Measurements from ENCODE around the gene GYS2. TPM values are rescaled to one million over a fixed set of nuclear protein-coding genes. Genes with fewer than 3 reads are reported as not detected.

GYS2 gene
- total RNA-seq, 2 experiments from 2014 or later = 0.22 TPM; not detected in 1

DNA sequence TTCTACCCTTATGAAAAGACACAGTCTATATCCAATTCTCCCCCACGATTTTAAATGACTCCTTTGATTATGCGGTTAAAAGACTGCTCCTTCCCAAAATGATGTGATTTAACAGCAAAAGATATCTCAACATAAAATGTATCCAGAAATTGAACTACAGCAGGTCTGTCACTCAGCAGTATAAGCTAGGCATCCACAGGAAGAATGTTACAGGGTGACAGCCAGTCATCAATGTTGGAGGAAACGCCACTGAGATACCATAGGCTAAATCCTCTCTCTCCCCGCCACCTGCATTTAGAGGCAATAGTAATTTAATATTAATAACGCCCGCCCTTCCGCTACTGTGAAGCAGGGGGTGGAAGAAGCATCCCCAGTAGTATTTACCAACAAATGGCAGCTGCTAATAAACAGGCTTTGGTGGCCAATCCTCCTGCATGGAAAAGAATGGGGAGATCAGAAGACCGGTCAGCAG is 103.8 kb downstream of the GYS2 start:
- TF ChIP-seq, protein P1, sequence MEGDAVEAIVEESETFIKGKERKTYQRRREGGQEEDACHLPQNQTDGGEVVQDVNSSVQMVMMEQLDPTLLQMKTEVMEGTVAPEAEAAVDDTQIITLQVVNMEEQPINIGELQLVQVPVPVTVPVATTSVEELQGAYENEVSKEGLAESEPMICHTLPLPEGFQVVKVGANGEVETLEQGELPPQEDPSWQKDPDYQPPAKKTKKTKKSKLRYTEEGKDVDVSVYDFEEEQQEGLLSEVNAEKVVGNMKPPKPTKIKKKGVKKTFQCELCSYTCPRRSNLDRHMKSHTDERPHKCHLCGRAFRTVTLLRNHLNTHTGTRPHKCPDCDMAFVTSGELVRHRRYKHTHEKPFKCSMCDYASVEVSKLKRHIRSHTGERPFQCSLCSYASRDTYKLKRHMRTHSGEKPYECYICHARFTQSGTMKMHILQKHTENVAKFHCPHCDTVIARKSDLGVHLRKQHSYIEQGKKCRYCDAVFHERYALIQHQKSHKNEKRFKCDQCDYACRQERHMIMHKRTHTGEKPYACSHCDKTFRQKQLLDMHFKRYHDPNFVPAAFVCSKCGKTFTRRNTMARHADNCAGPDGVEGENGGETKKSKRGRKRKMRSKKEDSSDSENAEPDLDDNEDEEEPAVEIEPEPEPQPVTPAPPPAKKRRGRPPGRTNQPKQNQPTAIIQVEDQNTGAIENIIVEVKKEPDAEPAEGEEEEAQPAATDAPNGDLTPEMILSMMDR (IDR thresholded peaks at IDR 0.05) = no peak
- Mint-ChIP-seq H3K27me3 (no peaks in the 10 kb centered on the region), H3K4me1 (ENCODE audit: low read depth) (peaks cover 53% of the 10 kb centered on the region), H3K9me3 (no peaks in the 10 kb centered on the region), H3K36me3 (ENCODE audit: low read depth) (peaks cover 45% of the 10 kb centered on the region), H3K27ac (no peak overlapping the region), H3K4me3 (no peak overlapping the region)
- Histone ChIP-seq H3K4me1 (ENCODE audit: insufficient read depth, low read length) (peaks cover 25% of the 10 kb centered on the region), H3K36me3 (ENCODE audit: insufficient read depth, low read length) (peaks cover 30% of the 10 kb centered on the region), H3K9me3 (ENCODE audit: control insufficient read depth in 1 of 2, insufficient read depth in 1 of 2, low read length in 2 of 2) (no peaks in the 10 kb centered on the region), H3K4me3 (ENCODE audit: low read length) (peak overlapping the region; percentile 88), H3K27ac (ENCODE audit: low read depth in 1 of 2, low read length in 2 of 2) (peak overlapping the region; percentile 51 to 58), H3K27me3 (ENCODE audit: control insufficient read depth in 1 of 2, insufficient read depth in 2 of 2, low read length in 2 of 2) (no peaks in the 10 kb centered on the region)
- POLR2A ChIA-PET = interaction anchor here (0.7 to 2.5 kb wide), 12 partner anchors 9 to 180 kb away, joined by 3 to 20 read pairs (median 8); partner anchors contain the start of genes LDHB and PYROXD1
- intact Hi-C loops (cut with DNase I, micrococcal nuclease) = loop anchor here (1.0 to 10.0 kb wide), 10 partner anchors 62 to 1134 kb away; partner anchors contain the start of genes CMAS (in 2 of the 2), LDHB (in 2 of the 2) and C2CD5 (in 1 of the 2)
- CTCF ChIA-PET = no interaction called here
- ATAC-seq (ENCODE audit: poor library complexity) (no peak), DNase-seq (peak in 3 of 14 experiments; percentile 1 to 38 (median 14))

DNA sequence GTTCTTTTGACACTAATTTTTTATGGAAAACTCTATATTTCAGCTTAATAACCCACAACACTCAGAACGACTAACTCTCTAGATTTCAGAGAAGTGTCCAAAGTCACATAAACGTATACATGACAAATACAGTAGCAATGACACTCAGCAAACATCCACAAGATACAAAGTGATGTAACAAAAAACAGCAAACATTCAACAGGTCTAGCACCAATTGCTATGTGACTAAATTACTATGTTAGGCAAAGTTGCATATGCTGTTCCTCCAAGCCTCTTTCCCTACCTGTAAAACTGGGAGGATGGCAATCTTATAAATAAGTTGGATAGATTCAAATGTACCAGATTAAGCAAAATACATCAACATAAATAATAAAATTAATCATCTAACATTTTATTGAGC is 104.9 kb downstream of the GYS2 start:
- no peaks in the 10 kb centered on the region for H3K9me3 Mint-ChIP-seq
- no peaks in the 10 kb centered on the region for H3K27me3 ChIP-seq (ENCODE audit: control insufficient read depth in 1 of 2, insufficient read depth in 2 of 2, low read length in 2 of 2)
- H3K36me3 ChIP-seq (ENCODE audit: insufficient read depth, low read length) = peaks cover 39% of the 10 kb centered on the region
- ChIA-PET CTCF (no interaction called here), POLR2A (interaction anchor here (0.7 to 2.5 kb wide), 3 partner anchors 11 to 490 kb away, joined by 3 to 18 read pairs (median 5); partner anchors contain the start of gene PYROXD1)
- intact Hi-C loops (cut with DNase I, micrococcal nuclease) = loop anchor here (2.0 to 10.0 kb wide), 9 partner anchors 61 to 1135 kb away; partner anchors contain the start of genes CMAS (in 2 of the 2), LDHB (in 2 of the 2) and C2CD5 (in 1 of the 2)
- peak overlapping the region; percentile 17 for H3K4me3 Mint-ChIP-seq
- H3K27ac Mint-ChIP-seq = no peak overlapping the region
- no peak for ATAC-seq (ENCODE audit: poor library complexity)
- H3K27me3 Mint-ChIP-seq = no peaks in the 10 kb centered on the region
- H3K4me1 ChIP-seq (ENCODE audit: insufficient read depth, low read length) = peaks cover 25% of the 10 kb centered on the region
- H3K9me3 ChIP-seq (ENCODE audit: control insufficient read depth in 1 of 2, insufficient read depth in 1 of 2, low read length in 2 of 2) = no peaks in the 10 kb centered on the region
- H3K4me3 ChIP-seq (ENCODE audit: low read length) = no peak overlapping the region
- H3K27ac ChIP-seq (ENCODE audit: low read depth in 1 of 2, low read length in 2 of 2) = no peak overlapping the region
- H3K36me3 Mint-ChIP-seq (ENCODE audit: low read depth) = peaks cover 55% of the 10 kb centered on the region
- H3K4me1 Mint-ChIP-seq (ENCODE audit: low read depth) = peaks cover 46% of the 10 kb centered on the region
- TF ChIP-seq, protein P1 (IDR thresholded peaks at IDR 0.05) = no peak
- no peak for DNase-seq

Other genes starting within 250 kb of the GYS2 start
- gene IAPP, start 231.9 kb downstream of the GYS2 start, total RNA-seq = not detected
- gene PYROXD1, start 167.2 kb downstream of the GYS2 start, total RNA-seq = 10 to 100 TPM; 38.4 to 43.5 TPM
- gene RECQL, start 103.2 kb downstream of the GYS2 start, total RNA-seq = 10 to 100 TPM; 11.1 to 16.0 TPM
- 10 to 100 TPM; 41.5 to 46.3 TPM for gene GOLT1B, start 103.1 kb downstream of the GYS2 start, total RNA-seq
- not detected for gene SPX, start 78.6 kb downstream of the GYS2 start, total RNA-seq
- gene LDHB, start 53.0 kb upstream of the GYS2 start, total RNA-seq = 100 to 1,000 TPM; 559 to 605 TPM
- gene KCNJ8, start 169.9 kb upstream of the GYS2 start, total RNA-seq = not detected

Measured in CD4-positive, alpha-beta T cell (primary cell).